ENCODE data around the gene SPRYD3. TPM values are rescaled to one million over a fixed set of nuclear protein-coding genes. Genes with fewer than 3 reads are reported as not detected.
A peak's percentile ranks its signal among the peaks of the same experiment; 100 is the strongest.

Gene SPRYD3
- total RNA-seq, 1 donor from 2014 or later = 5.4 TPM

DNA sequence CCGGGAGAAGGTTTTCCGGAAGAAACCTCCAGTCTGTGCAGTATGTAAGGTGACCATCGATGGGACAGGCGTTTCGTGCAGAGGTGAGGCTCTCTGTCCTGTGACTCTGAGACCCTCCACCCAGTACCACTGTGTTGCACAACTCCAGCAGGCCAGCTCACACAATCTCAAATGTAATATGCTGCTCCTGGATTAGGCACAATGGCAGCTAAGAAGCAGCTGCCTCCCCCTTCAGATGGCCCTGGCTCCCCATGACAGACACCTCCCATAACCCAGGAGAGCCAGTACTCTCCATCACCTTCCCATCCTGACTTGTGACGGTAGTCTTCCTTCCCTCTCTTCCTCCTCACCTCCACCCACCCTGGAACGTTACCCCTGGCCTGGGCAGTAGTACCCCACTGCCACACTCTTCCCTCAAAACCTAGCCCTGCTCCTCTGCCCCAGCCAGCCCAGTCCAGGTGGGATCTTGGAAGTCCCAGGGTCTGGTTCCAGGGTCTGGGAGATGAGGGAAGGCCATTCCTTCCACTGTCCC, 27.2 kb downstream of the SPRYD3 start:
- peaks cover 11% of the 10 kb centered on the region for H3K27me3 ChIP-seq
- Mint-ChIP-seq H3K27ac (no peak overlapping the region), H3K36me3 (no peaks in the 10 kb centered on the region), H3K27me3 (ENCODE audit: insufficient read depth, low read depth) (peaks cover 20% of the 10 kb centered on the region), H3K4me3 (peak overlapping the region; percentile 44), H3K4me1 (peaks cover 48% of the 10 kb centered on the region), H3K9me3 (no peaks in the 10 kb centered on the region)
- H3K36me3 ChIP-seq = no peaks in the 10 kb centered on the region
- no peak overlapping the region for H3K27ac ChIP-seq
- no peak overlapping the region for H3K4me2 ChIP-seq
- peaks cover 40% of the 10 kb centered on the region for H3K4me1 ChIP-seq
- peaks cover 27% of the 10 kb centered on the region for H3F3A ChIP-seq (ENCODE audit: low read depth)
- H3K4me3 ChIP-seq = no peak overlapping the region
- TF ChIP-seq, protein P1, sequence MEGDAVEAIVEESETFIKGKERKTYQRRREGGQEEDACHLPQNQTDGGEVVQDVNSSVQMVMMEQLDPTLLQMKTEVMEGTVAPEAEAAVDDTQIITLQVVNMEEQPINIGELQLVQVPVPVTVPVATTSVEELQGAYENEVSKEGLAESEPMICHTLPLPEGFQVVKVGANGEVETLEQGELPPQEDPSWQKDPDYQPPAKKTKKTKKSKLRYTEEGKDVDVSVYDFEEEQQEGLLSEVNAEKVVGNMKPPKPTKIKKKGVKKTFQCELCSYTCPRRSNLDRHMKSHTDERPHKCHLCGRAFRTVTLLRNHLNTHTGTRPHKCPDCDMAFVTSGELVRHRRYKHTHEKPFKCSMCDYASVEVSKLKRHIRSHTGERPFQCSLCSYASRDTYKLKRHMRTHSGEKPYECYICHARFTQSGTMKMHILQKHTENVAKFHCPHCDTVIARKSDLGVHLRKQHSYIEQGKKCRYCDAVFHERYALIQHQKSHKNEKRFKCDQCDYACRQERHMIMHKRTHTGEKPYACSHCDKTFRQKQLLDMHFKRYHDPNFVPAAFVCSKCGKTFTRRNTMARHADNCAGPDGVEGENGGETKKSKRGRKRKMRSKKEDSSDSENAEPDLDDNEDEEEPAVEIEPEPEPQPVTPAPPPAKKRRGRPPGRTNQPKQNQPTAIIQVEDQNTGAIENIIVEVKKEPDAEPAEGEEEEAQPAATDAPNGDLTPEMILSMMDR (IDR thresholded peaks at IDR 0.05) = no peak
- TF ChIP-seq EZH2phosphoT487 (IDR thresholded peaks at IDR 0.05) (no peak), EZH2 (IDR thresholded peaks at IDR 0.05) (no peak)
- no peak overlapping the region for H2AFZ ChIP-seq (replicated peaks)
- H4K20me1 ChIP-seq (ENCODE audit: low read depth) = peaks cover 30% of the 10 kb centered on the region
- no peaks in the 10 kb centered on the region for H3K79me2 ChIP-seq (ENCODE audit: low read depth)
- DNase-seq (ENCODE audit: low spot score) = no peak
- H3K9me3 ChIP-seq (ENCODE audit: low read depth) = no peaks in the 10 kb centered on the region
- H3K9ac ChIP-seq = no peak overlapping the region

DNA sequence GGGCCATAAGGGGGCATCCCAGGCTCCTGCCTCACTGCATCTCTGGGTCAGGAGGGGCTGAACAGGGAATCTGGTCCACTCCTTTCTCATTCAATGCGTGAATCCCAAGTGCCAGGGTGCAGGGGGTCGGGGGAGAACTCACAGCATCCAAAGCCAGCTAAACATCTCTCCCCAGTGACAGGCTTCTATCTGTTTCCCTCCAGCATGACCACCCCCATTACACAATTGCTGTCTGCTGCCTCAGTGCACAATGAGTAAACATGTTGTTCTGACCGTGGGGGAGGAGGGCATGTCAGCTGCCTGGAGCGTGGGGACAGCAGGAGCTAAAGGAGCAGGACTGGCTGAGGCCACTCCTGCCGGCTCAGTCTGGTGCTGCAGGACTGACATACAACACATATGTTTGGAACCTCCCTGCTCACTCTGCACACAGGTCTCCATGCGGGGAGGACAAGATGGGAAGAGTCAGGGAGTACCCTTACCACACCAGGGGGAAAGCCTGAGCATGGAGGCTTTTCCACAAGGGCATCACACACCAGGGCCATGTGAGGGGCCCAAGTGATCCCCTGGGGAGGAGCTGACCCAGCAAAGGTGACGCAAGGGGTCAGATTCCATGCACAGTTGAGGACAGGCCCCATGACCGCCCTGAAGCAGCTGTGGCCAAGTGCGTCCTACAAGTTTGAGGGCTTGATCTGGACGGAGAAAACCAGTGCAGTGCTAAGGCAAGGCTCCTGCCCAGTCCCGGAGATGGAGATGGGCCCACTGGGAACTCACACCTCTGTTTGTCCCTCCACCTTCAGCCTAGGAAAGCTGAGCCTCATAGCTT, 27.9 kb downstream of the SPRYD3 start:
- peaks cover 30% of the 10 kb centered on the region for H4K20me1 ChIP-seq (ENCODE audit: low read depth)
- peak overlapping the region; percentile 93 for H3K27ac Mint-ChIP-seq
- H3K9me3 Mint-ChIP-seq = no peaks in the 10 kb centered on the region
- TF ChIP-seq, protein P1 (IDR thresholded peaks at IDR 0.05) = no peak
- TF ChIP-seq EZH2 (IDR thresholded peaks at IDR 0.05) (no peak), EZH2phosphoT487 (IDR thresholded peaks at IDR 0.05) (no peak)
- peak overlapping the region; percentile 78 for H3K4me3 Mint-ChIP-seq
- H3K36me3 Mint-ChIP-seq = no peaks in the 10 kb centered on the region
- peaks cover 20% of the 10 kb centered on the region for H3K27me3 Mint-ChIP-seq (ENCODE audit: insufficient read depth, low read depth)
- peaks cover 33% of the 10 kb centered on the region for H3F3A ChIP-seq (ENCODE audit: low read depth)
- H3K9me3 ChIP-seq (ENCODE audit: low read depth) = no peaks in the 10 kb centered on the region
- H3K4me1 Mint-ChIP-seq = peaks cover 47% of the 10 kb centered on the region
- no peak overlapping the region for H2AFZ ChIP-seq (replicated peaks)
- H3K79me2 ChIP-seq (ENCODE audit: low read depth) = no peaks in the 10 kb centered on the region
- no peak overlapping the region for H3K4me2 ChIP-seq
- no peak overlapping the region for H3K9ac ChIP-seq
- no peak overlapping the region for H3K4me3 ChIP-seq
- H3K36me3 ChIP-seq = no peaks in the 10 kb centered on the region
- peaks cover 12% of the 10 kb centered on the region for H3K27me3 ChIP-seq
- H3K4me1 ChIP-seq = peaks cover 40% of the 10 kb centered on the region
- DNase-seq (ENCODE audit: low spot score) = no peak
- H3K27ac ChIP-seq = no peak overlapping the region

DNA sequence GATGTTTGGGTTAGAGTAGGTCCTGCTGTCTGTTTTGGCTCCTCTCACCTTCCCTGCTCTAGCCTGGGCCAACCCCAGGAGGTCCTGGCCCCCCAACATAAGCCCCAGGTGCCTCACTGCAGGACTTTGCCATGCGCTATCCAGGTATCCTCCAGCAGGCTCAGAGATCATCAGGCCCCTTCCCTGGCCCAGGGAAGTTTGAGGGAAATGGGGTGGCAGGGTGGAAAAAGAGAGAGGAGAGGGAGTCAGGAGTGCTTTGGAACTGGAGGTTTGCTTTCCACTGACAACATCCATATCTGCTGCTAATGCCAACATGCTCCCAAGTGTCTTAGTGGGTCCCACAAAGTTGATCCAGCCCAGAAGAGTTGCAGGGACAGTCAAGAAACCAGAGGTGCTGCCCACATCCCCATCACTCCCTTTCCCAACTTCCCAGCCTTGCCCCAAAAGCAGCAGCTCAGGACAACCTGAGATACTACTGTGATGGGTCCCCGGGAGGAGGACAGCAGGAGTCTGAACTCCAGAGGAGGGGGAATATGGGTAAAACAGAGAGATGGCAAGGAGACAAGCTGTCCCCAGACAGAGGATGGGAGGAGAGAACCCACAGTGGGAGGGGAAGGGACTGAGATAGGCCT, 28.6 kb downstream of the SPRYD3 start:
- Histone ChIP-seq H3K9ac (no peak overlapping the region), H3K36me3 (no peaks in the 10 kb centered on the region), H3K27ac (no peak overlapping the region), H4K20me1 (ENCODE audit: low read depth) (peaks cover 30% of the 10 kb centered on the region), H3K27me3 (peaks cover 14% of the 10 kb centered on the region), H3K4me1 (peaks cover 40% of the 10 kb centered on the region), H3K4me2 (peak overlapping the region; percentile 71), H3F3A (ENCODE audit: low read depth) (peaks cover 41% of the 10 kb centered on the region), H2AFZ (replicated peaks) (no peak overlapping the region), H3K9me3 (ENCODE audit: low read depth) (no peaks in the 10 kb centered on the region), H3K79me2 (ENCODE audit: low read depth) (no peaks in the 10 kb centered on the region), H3K4me3 (peak overlapping the region; percentile 7)
- H3K27ac Mint-ChIP-seq = peak overlapping the region; percentile 74
- H3K36me3 Mint-ChIP-seq = no peaks in the 10 kb centered on the region
- no peak for DNase-seq (ENCODE audit: low spot score)
- TF ChIP-seq EZH2phosphoT487 (IDR thresholded peaks at IDR 0.05) (no peak), EZH2 (IDR thresholded peaks at IDR 0.05) (no peak)
- TF ChIP-seq, protein P1 (IDR thresholded peaks at IDR 0.05) = no peak
- H3K27me3 Mint-ChIP-seq (ENCODE audit: insufficient read depth, low read depth) = peaks cover 22% of the 10 kb centered on the region
- peaks cover 54% of the 10 kb centered on the region for H3K4me1 Mint-ChIP-seq
- peak overlapping the region; percentile 72 for H3K4me3 Mint-ChIP-seq
- H3K9me3 Mint-ChIP-seq = no peaks in the 10 kb centered on the region
